Calu3 (cell line): ENCODE data around the gene TENT4A. TPM values are rescaled to one million over a fixed set of nuclear protein-coding genes. Genes with fewer than 3 reads are reported as not detected.
"Not testable (repeated sequence)": the region's sequence is repeated elsewhere in the genome, so short reads cannot be mapped to it uniquely, and the experiment has no call there.

Source experiments
- Bru-seq: library from RNA; stranded (reverse); fragments of 400-500 nt; gene quantifications from one replicate; lab custom pipeline; 2021; lab: Mats Ljungman, UMichigan
- BruChase-seq, 2 experiments: library from RNA; stranded (reverse); fragments of 400-500 nt; gene quantifications; one replicate each; lab custom pipeline; 2021; lab: Mats Ljungman, UMichigan
- BruUV-seq: library from RNA; stranded (reverse); fragments of 400-500 nt; replicated peaks from 2 replicates; lab custom pipeline; 2021; lab: Mats Ljungman, UMichigan
- CTCF ChIA-PET: fragments of 300-600 bp; sonication (Branson Sonifier 250); formaldehyde crosslinking; loops from one replicate; lab custom pipeline; 2022; ENCODE audit warnings: antibody characterized with exemption; lab: Charles Lee
- DNase-seq: peaks from one replicate; pipeline ENCODE4 v3.0.0; 2022
- H3K27ac Mint-ChIP-seq: one replicate; pipeline ENCODE4 v1.8.0; 2022; ENCODE audit warnings: mixed read lengths; ENCODE audit not compliant: unreplicated experiment
- H3K27me3 Mint-ChIP-seq: one replicate; pipeline ENCODE4 v1.8.0; 2022; ENCODE audit warnings: mixed read lengths; ENCODE audit not compliant: unreplicated experiment
- H3K36me3 Mint-ChIP-seq: one replicate; pipeline ENCODE4 v1.8.0; 2022; ENCODE audit warnings: mild to moderate bottlenecking, moderate library complexity, mixed read lengths; ENCODE audit not compliant: insufficient read depth, unreplicated experiment
- H3K4me1 Mint-ChIP-seq: one replicate; pipeline ENCODE4 v1.8.0; 2022; ENCODE audit warnings: mild to moderate bottlenecking, low read depth, mixed read lengths; ENCODE audit not compliant: unreplicated experiment
- H3K4me3 Mint-ChIP-seq: one replicate; pipeline ENCODE4 v1.8.0; 2022; ENCODE audit warnings: mild to moderate bottlenecking, low read depth, moderate library complexity, mixed read lengths; ENCODE audit not compliant: unreplicated experiment
- H3K9me3 Mint-ChIP-seq: one replicate; pipeline ENCODE4 v1.8.0; 2022; ENCODE audit warnings: low read depth, mixed read lengths; ENCODE audit not compliant: unreplicated experiment
- intact Hi-C: fragments of 100-400 bp; cut with micrococcal nuclease; formaldehyde crosslinking; loops from one replicate; pipeline ENCODE4 v1.10.0; 2022; ENCODE audit not compliant: unreplicated experiment
- long read RNA-seq: library from polyadenylated mRNA; stranded (forward); transcript quantifications from one replicate; pipeline ENCODE4 v2.0.0, GENCODE V29; 2022
- total RNA-seq: library from RNA; stranded (reverse); gene quantifications from 2 replicates; pipeline ENCODE4 v1.2.3, GENCODE V29; 2022
- TF ChIP-seq, protein P1 (sequence below): fragments of 200-600 bp; IDR thresholded peaks from one replicate; pipeline ENCODE4 v1.8.0; 2022; ENCODE audit warnings: antibody characterized with exemption; ENCODE audit not compliant: unreplicated experiment

TENT4A gene
- 34.4 and 39.9 TPM in 2 replicates for total RNA-seq
- percentile 89 among the genes with signal in this experiment for Bru-seq, nascent RNA
- percentile 84 among the genes with signal in this experiment for BruChase-seq, experiment 1, labeled RNA remaining after a 6-hour chase
- percentile 91 among the genes with signal in this experiment for BruChase-seq, experiment 2, labeled RNA remaining after a 2-hour chase
- long read RNA-seq, full-length matches to known transcripts = 11 of 25 reads
- long read RNA-seq, partial matches to known transcripts = 10 of 25 reads
- long read RNA-seq, other reads (novel, unspliced or antisense) = 4 of 25 reads

- no TSS peak for BruUV-seq
- intact Hi-C loops = loop anchor here (2.0 kb wide), 1 partner anchor 81 kb away; the partner anchor contains the start of genes NSUN2 and SRD5A1
- Mint-ChIP-seq H3K9me3 (no peaks in the 10 kb centered on the region), H3K4me1 (peaks cover 39% of the 10 kb centered on the region), H3K36me3 (peaks cover 35% of the 10 kb centered on the region), H3K4me3 (peak within 1 kb of the TSS; percentile 79), H3K27me3 (no peaks in the 10 kb centered on the region), H3K27ac (peak within 1 kb of the TSS; percentile 69)
- TF ChIP-seq, protein P1, sequence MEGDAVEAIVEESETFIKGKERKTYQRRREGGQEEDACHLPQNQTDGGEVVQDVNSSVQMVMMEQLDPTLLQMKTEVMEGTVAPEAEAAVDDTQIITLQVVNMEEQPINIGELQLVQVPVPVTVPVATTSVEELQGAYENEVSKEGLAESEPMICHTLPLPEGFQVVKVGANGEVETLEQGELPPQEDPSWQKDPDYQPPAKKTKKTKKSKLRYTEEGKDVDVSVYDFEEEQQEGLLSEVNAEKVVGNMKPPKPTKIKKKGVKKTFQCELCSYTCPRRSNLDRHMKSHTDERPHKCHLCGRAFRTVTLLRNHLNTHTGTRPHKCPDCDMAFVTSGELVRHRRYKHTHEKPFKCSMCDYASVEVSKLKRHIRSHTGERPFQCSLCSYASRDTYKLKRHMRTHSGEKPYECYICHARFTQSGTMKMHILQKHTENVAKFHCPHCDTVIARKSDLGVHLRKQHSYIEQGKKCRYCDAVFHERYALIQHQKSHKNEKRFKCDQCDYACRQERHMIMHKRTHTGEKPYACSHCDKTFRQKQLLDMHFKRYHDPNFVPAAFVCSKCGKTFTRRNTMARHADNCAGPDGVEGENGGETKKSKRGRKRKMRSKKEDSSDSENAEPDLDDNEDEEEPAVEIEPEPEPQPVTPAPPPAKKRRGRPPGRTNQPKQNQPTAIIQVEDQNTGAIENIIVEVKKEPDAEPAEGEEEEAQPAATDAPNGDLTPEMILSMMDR = no peak
- no peak for DNase-seq
- CTCF ChIA-PET = interaction anchor here (0.9 kb wide), 1 partner anchor 81 kb away, joined by 3 read pairs; the partner anchor contains the start of genes NSUN2 and SRD5A1
These were observed at the start of gene TENT4A for GRCh38 chr5:6713274-6714225. Gene TENT4A (plus strand): TSS chr5:6713432. CDS start chr5:6713984, 552 bp downstream.

DNA sequence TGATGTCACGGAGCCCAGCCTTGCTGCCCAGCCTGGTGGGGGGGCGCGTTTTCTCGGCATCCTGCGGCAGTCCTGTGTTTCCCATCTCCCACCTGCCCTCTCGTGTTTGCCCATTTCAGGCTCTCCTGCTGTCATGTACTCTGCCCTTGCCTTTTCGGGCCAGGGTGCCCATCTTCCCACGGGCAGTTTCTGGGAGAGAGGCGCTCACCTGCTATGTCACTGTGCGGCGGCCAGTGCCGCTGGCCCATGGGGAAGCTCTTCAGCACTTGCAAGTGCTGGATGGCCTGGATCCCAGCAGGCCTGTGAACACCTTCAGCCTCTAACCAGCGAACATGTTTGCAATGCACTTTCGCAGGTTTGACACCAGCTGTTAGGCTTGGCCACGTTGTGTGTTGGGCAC lies 46.5 kb upstream of the TENT4A start:
- no peak overlapping the region for H3K4me3 Mint-ChIP-seq
- no peaks in the 10 kb centered on the region for H3K27me3 Mint-ChIP-seq
- peaks cover 10% of the 10 kb centered on the region for H3K36me3 Mint-ChIP-seq
- TF ChIP-seq, protein P1 = no peak
- BruUV-seq = no TSS peak
- H3K9me3 Mint-ChIP-seq = no peaks in the 10 kb centered on the region
- no peak overlapping the region for H3K27ac Mint-ChIP-seq
- DNase-seq = no peak
- CTCF ChIA-PET = no interaction called here
- no peaks in the 10 kb centered on the region for H3K4me1 Mint-ChIP-seq
- intact Hi-C loops = no loop called here

GRCh38 chr5:6667648-6668047 lies 45.6 kb upstream of the TENT4A start:
- Mint-ChIP-seq H3K27ac (no peak overlapping the region), H3K4me1 (no peaks in the 10 kb centered on the region), H3K27me3 (no peaks in the 10 kb centered on the region), H3K4me3 (no peak overlapping the region), H3K36me3 (peaks cover 10% of the 10 kb centered on the region), H3K9me3 (no peaks in the 10 kb centered on the region)
- TF ChIP-seq, protein P1 = no peak
- DNase-seq = no peak
- intact Hi-C loops = no loop called here
- CTCF ChIA-PET = no interaction called here
- no TSS peak for BruUV-seq

DNA sequence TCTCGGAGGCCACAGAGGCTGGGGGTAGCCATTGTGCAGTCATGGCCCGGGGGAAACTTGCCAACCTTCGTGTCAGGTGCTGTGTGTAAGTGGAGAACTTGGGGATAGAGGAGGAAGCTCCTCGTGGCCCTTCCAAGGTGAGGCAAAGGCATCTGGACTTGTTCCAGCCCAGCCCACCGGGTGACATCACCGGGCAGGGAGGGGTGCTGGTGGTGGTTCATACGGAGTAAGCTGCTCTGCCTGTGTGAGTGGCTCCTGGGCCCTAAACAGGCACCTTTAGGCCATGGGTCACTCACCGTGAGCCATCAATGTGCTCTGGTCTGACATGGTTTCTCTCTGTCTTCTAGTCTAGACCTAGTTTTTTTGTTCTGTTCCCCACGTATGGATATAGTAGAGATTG lies 44.5 kb upstream of the TENT4A start:
- H3K4me1 Mint-ChIP-seq, DNase-seq, H3K27me3 Mint-ChIP-seq, H3K27ac Mint-ChIP-seq, H3K36me3 Mint-ChIP-seq, H3K9me3 Mint-ChIP-seq, H3K4me3 Mint-ChIP-seq, CTCF ChIA-PET, intact Hi-C loops, BruUV-seq: not testable (repeated sequence)
